Prostate gland (tissue), 2 donors: ENCODE measurements around the gene TARBP1.

Experiments
- POLR2A ChIP-seq: fragments of 450-650 bp; IDR thresholded peaks from one replicate; pipeline ENCODE4 v1.6.1; 2016; ENCODE audit warnings: antibody characterized with exemption, mild to moderate bottlenecking
- TF ChIP-seq, protein P1 (sequence below), 4 experiments: fragments of 200-600 bp in 2 of 4; fragments of 450-650 bp in 2 of 4; sonication (generic) in 2 of 4; IDR thresholded peaks; 1 replicate in 3 of 4; 2 replicates in 1 of 4; pipeline ENCODE4 v1.5.1; 2016 to 2019; ENCODE audit warnings: antibody characterized with exemption in 4 of 4, mild to moderate bottlenecking in 2 of 4, moderate library complexity in 2 of 4

DNA sequence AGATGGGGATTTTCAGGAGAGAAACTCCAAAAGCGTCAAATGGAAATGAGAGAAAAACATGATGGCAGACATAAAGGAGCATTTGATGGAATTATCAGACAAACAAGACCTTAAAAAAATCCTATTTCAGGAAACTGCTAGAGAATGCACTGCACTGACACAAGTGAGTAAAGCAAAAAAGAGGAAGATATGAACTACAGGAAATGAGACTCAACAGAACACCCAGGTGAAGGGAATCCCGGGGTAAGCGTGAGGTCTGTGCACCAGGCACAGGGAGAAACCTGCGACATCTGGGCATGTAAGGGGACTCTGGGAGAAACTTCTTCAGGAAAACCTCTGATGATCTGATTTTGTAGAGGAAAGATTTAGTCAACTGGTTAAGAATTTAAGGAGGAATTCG lies 2.8 kb downstream of the TARBP1 start:
- TF ChIP-seq, protein P1, sequence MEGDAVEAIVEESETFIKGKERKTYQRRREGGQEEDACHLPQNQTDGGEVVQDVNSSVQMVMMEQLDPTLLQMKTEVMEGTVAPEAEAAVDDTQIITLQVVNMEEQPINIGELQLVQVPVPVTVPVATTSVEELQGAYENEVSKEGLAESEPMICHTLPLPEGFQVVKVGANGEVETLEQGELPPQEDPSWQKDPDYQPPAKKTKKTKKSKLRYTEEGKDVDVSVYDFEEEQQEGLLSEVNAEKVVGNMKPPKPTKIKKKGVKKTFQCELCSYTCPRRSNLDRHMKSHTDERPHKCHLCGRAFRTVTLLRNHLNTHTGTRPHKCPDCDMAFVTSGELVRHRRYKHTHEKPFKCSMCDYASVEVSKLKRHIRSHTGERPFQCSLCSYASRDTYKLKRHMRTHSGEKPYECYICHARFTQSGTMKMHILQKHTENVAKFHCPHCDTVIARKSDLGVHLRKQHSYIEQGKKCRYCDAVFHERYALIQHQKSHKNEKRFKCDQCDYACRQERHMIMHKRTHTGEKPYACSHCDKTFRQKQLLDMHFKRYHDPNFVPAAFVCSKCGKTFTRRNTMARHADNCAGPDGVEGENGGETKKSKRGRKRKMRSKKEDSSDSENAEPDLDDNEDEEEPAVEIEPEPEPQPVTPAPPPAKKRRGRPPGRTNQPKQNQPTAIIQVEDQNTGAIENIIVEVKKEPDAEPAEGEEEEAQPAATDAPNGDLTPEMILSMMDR (IDR thresholded peaks at IDR 0.05) = no peak
- no peak for TF ChIP-seq POLR2A
